IPS DF 6.9 (cell line): ENCODE measurements around the gene CNTFR.
"Not testable (repeated sequence)": the region's sequence is repeated elsewhere in the genome, so short reads cannot be mapped to it uniquely, and the experiment has no call there.

ENCODE experiments used
- DNase-seq: peaks from one replicate; pipeline ENCODE4 v3.0.0-alpha.2; 2013; ENCODE audit warnings: low read depth, low spot score
- H3K27ac ChIP-seq: one replicate; pipeline ENCODE4 v1.5.1; 2013; ENCODE audit warnings: low read length, control low read depth
- H3K27me3 ChIP-seq: 2 replicates; pipeline ENCODE4 v1.6.1; 2013; ENCODE audit warnings: mild to moderate bottlenecking, low read length; ENCODE audit not compliant: control insufficient read depth, insufficient read depth
- H3K36me3 ChIP-seq: 2 replicates; pipeline ENCODE4 v1.6.1; 2013; ENCODE audit warnings: low read length; ENCODE audit not compliant: control insufficient read depth, insufficient read depth
- H3K4me1 ChIP-seq: 2 replicates; pipeline ENCODE4 v1.6.1; 2013; ENCODE audit warnings: low read length; ENCODE audit not compliant: control insufficient read depth, insufficient read depth
- H3K4me3 ChIP-seq: 2 replicates; pipeline ENCODE4 v1.5.1; 2013; ENCODE audit warnings: mild to moderate bottlenecking, low read length
- H3K9me3 ChIP-seq: 2 replicates; pipeline ENCODE4 v1.6.1; 2013; ENCODE audit warnings: low read length, inconsistent platforms; ENCODE audit not compliant: control insufficient read depth, insufficient read depth
- WGBS: extraction: QIAGEN DNeasy Blood & Tissue Kit; methylation state at CpG from one replicate; pipeline ENCODE4 v1.1.7; 2013; ENCODE audit warnings: mixed read lengths, missing lambda C conversion rate; ENCODE audit not compliant: insufficient read length, insufficient coverage; 5-methylcytosine and 5-hydroxymethylcytosine counted together

CNTFR gene

GRCh38 chr9:34546834-34547827, 42.4 kb downstream of the CNTFR start:
- Histone ChIP-seq H3K36me3 (no peaks in the 10 kb centered on the region), H3K27ac (no peak overlapping the region), H3K27me3 (no peaks in the 10 kb centered on the region), H3K9me3 (no peaks in the 10 kb centered on the region), H3K4me3 (no peak overlapping the region), H3K4me1 (no peaks in the 10 kb centered on the region)
- peak; percentile 64 for DNase-seq
- WGBS, result no CpG with 5 or more reads among the region's 16 CpGs

- H3K4me3 ChIP-seq, result no peak overlapping the region
- no peaks in the 10 kb centered on the region for H3K27me3 ChIP-seq
- no peaks in the 10 kb centered on the region for H3K9me3 ChIP-seq
- H3K36me3 ChIP-seq, result no peaks in the 10 kb centered on the region
- DNase-seq, result no peak
- no peak overlapping the region for H3K27ac ChIP-seq
- no peaks in the 10 kb centered on the region for H3K4me1 ChIP-seq
- WGBS, result no CpG with 5 or more reads among the region's 7 CpGs
These were observed 43.3 kb downstream of the CNTFR start for GRCh38 chr9:34546102-34546833.

- no CpG with 5 or more reads among the region's 6 CpGs for WGBS
These were observed 44.0 kb downstream of the CNTFR start for GRCh38 chr9:34545497-34545896.

GRCh38 chr9:34544035-34544434, 45.5 kb downstream of the CNTFR start:
- WGBS, result no CpG with 5 or more reads among the region's 5 CpGs

More at GRCh38 chr9:34545497-34545896, 44.0 kb downstream of the CNTFR start:
- Histone ChIP-seq H3K27me3 (no peaks in the 10 kb centered on the region), H3K36me3 (no peaks in the 10 kb centered on the region), H3K4me3 (no peak overlapping the region), H3K9me3 (no peaks in the 10 kb centered on the region), H3K4me1 (no peaks in the 10 kb centered on the region), H3K27ac (no peak overlapping the region)
- no peak for DNase-seq

DNA sequence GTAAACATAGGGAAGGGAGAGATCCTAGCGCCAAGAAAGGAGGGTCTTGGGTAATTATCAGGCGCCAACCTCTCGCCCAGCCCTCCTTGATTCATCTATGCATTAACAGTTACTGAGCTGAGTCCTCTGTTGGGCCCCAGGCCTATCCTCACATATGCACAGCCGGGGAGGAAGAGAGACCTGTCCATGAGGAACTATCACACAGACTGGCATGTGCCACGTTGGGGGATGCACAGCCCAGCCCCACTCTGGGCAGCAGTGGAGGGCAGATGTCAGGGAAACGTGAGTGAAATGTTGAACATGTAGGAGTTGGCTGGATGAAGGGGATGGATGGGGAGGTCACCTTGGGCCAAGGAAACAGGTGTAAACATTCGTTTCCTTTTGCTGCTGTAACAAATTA, 48.0 kb downstream of the CNTFR start:
- no peaks in the 10 kb centered on the region for H3K36me3 ChIP-seq
- no peak overlapping the region for H3K27ac ChIP-seq
- no CpG with 5 or more reads among the region's 7 CpGs for WGBS
- no peak for DNase-seq
- no peaks in the 10 kb centered on the region; the same call in 1 of the 2 replicates for H3K4me1 ChIP-seq
- H3K9me3 ChIP-seq, result no peaks in the 10 kb centered on the region
- H3K27me3 ChIP-seq, result no peaks in the 10 kb centered on the region; the same call in 1 of the 2 replicates
- no peak overlapping the region; the same call in 1 of the 2 replicates for H3K4me3 ChIP-seq

More at GRCh38 chr9:34544035-34544434, 45.5 kb downstream of the CNTFR start:
- no peak overlapping the region for H3K4me3 ChIP-seq
- H3K36me3 ChIP-seq, result no peaks in the 10 kb centered on the region
- H3K27ac ChIP-seq, result no peak overlapping the region
- no peak for DNase-seq
- H3K27me3 ChIP-seq, result no peaks in the 10 kb centered on the region
- no peaks in the 10 kb centered on the region for H3K9me3 ChIP-seq
- no peaks in the 10 kb centered on the region for H3K4me1 ChIP-seq

- Histone ChIP-seq H3K4me1 (no peaks in the 10 kb centered on the region; the same call in 1 of the 2 replicates), H3K4me3 (no peak overlapping the region), H3K36me3 (no peaks in the 10 kb centered on the region), H3K9me3 (no peaks in the 10 kb centered on the region), H3K27me3 (no peaks in the 10 kb centered on the region; the same call in 1 of the 2 replicates), H3K27ac (no peak overlapping the region)
- WGBS, result no CpG with 5 or more reads among the region's 2 CpGs
- no peak for DNase-seq
These were observed 48.7 kb downstream of the CNTFR start for GRCh38 chr9:34540827-34541226.

DNA sequence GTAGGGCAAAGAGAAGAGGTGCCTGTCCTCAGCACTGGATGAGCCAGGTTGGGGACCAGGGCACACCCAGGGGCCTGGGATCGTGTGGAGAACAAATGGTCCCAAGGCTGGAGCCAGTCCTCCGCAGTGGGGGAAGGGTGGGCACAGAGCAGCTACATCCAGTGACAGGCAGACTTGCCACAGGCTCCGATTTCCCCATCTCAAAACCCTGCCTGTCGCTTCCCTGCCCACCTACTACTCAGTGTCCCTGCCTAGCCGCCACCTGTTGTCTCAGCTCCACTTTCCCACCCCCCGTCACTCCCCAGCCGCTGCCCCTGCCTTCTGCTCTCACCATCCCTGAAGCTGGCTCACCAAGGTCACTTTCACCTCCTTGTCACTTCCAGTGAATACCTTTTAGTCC, 52.8 kb downstream of the CNTFR start:
- H3K36me3 ChIP-seq, result no peaks in the 10 kb centered on the region
- no peaks in the 10 kb centered on the region for H3K9me3 ChIP-seq
- DNase-seq, result no peak
- no peak overlapping the region for H3K4me3 ChIP-seq
- H3K4me1 ChIP-seq, result no peaks in the 10 kb centered on the region; the same call in 1 of the 2 replicates
- no peaks in the 10 kb centered on the region; the same call in 1 of the 2 replicates for H3K27me3 ChIP-seq
- no peak overlapping the region for H3K27ac ChIP-seq
- WGBS, result no CpG with 5 or more reads among the region's 7 CpGs

DNA sequence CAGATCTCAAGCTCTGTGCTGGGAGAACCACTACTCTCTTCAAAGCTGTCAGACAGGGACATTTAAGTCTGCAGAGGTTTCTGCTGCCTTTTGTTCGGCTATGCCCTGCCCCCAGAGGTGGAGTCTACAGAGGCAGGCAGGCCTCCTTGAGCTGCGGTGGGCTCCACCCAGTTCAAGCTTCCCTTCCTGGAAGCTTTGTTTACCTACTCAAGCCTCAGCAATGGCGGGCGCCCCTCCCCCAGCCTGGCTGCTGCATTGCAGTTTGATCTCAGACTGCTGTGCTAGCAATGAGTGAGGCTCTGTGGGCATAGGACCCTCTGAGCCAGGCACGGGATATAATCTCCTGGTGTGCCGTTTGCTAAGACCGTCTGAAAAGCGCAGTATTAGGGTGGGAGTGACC, 57.5 kb downstream of the CNTFR start:
- not testable (repeated sequence) for H3K36me3 ChIP-seq, H3K4me3 ChIP-seq, H3K27ac ChIP-seq, H3K9me3 ChIP-seq, H3K4me1 ChIP-seq, DNase-seq, H3K27me3 ChIP-seq
- no CpG with 5 or more reads among the region's 8 CpGs for WGBS

GRCh38 chr9:34526026-34526425, 63.5 kb downstream of the CNTFR start:
- no peaks in the 10 kb centered on the region for H3K9me3 ChIP-seq
- WGBS, result no CpG with 5 or more reads among the region's 2 CpGs
- H3K27ac ChIP-seq, result no peak overlapping the region
- H3K27me3 ChIP-seq, result peaks cover 4% of the 10 kb centered on the region; the same call in 1 of the 2 replicates
- DNase-seq, result no peak
- H3K4me3 ChIP-seq, result no peak overlapping the region
- H3K36me3 ChIP-seq, result no peaks in the 10 kb centered on the region
- H3K4me1 ChIP-seq, result peaks cover 4% of the 10 kb centered on the region; the same call in 1 of the 2 replicates

DNA sequence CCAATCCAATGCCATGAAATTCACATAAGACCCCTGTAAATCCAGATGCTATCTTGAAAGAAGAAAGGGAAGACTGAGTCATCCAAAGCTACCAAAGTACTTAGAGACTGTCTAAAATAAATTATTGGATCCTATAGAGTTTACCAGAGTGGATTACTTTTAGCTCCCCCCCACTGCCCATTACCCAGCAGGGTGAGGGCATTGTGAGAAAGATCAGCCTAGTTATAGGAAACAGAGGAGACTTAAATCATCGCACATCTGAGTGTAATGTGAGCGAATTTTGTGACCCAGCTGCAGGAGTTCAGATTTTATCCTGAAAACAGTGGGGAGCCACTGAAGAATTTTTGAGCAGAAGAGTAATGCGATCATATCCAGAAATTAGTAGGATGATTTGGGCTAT, 65.2 kb downstream of the CNTFR start:
- WGBS, result no CpG with 5 or more reads among the region's 3 CpGs
- peaks cover 4% of the 10 kb centered on the region; the same call in 1 of the 2 replicates for H3K27me3 ChIP-seq
- H3K36me3 ChIP-seq, result no peaks in the 10 kb centered on the region
- H3K27ac ChIP-seq, result no peak overlapping the region
- no peak overlapping the region for H3K4me3 ChIP-seq
- no peaks in the 10 kb centered on the region for H3K9me3 ChIP-seq
- no peak for DNase-seq
- peaks cover 6% of the 10 kb centered on the region; the same call in 1 of the 2 replicates for H3K4me1 ChIP-seq
